Measurements from ENCODE around the gene PIP4K2A. TPM values are rescaled to one million over a fixed set of nuclear protein-coding genes. Genes with fewer than 3 reads are reported as not detected.

The PIP4K2A gene
- total and polyA plus RNA-seq, 2 of the 13 experiments (the other 11 are each of a cell fraction or from before 2014, with no cell fraction given): 9.1 to 22.6 TPM

DNA sequence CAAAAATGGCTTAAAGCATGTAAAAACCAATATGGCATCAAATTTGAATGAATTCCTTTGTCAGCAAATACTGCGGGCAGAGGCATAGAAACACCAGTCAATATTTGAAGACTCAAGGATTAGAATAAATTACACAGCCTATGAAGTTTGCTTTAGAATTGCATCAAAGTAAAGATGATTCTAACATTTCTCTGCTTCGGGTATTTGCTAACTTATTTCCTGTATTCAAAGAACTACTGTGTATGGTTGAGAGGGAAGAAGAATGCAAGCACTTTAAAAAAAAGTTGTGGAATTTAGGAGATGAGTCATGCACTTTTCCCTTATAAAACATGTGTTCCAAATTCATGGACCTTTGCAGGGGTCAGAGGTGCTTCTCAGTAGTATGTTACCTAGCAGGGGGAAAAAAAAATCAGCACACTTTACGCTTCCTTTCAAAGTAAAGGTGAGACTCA lies 90.1 kb downstream of the PIP4K2A start (continued):
- TF ChIP-seq NR2F2 (IDR thresholded peaks at IDR 0.05; ENCODE audit: borderline replicate concordance, low read depth) (peak; percentile 64; the same call in 1 of the 2 replicates), HMG20A (CRISPR knock-in tag; IDR thresholded peaks at IDR 0.05; ENCODE audit: borderline replicate concordance) (peak; percentile 72; the same call in 1 of the 2 replicates), PLRG1 (conservative IDR thresholded peaks at IDR 0.05) (no peak), ZNF557 (CRISPR knock-in tag; IDR thresholded peaks at IDR 0.05) (no peak), KAT2B (IDR thresholded peaks at IDR 0.05; ENCODE audit: borderline replicate concordance, low read depth, low read length) (no peak), TBX3 (IDR thresholded peaks at IDR 0.05; ENCODE audit: borderline replicate concordance) (peak; percentile 76; the same call in 1 of the 2 replicates), SUZ12 (IDR thresholded peaks at IDR 0.05; ENCODE audit: low read depth, low read length) (no peak), SNAPC2 (CRISPR knock-in tag; IDR thresholded peaks at IDR 0.05) (no peak), POLR2A (IDR thresholded peaks at IDR 0.05; ENCODE audit: insufficient read depth in 1 of 2, low read depth in 2 of 2, low read length in 2 of 2) (no peak), STAT5B (CRISPR knock-in tag; IDR thresholded peaks at IDR 0.05) (no peak), SIX1 (CRISPR knock-in tag; IDR thresholded peaks at IDR 0.05; ENCODE audit: borderline replicate concordance) (peak; percentile 46; the same call in 1 of the 2 replicates), SP5 (CRISPR knock-in tag; IDR thresholded peaks at IDR 0.05; ENCODE audit: borderline replicate concordance, low read depth) (peak; percentile 12; the same call in 1 of the 2 replicates)
- TF ChIP-seq, protein P1, sequence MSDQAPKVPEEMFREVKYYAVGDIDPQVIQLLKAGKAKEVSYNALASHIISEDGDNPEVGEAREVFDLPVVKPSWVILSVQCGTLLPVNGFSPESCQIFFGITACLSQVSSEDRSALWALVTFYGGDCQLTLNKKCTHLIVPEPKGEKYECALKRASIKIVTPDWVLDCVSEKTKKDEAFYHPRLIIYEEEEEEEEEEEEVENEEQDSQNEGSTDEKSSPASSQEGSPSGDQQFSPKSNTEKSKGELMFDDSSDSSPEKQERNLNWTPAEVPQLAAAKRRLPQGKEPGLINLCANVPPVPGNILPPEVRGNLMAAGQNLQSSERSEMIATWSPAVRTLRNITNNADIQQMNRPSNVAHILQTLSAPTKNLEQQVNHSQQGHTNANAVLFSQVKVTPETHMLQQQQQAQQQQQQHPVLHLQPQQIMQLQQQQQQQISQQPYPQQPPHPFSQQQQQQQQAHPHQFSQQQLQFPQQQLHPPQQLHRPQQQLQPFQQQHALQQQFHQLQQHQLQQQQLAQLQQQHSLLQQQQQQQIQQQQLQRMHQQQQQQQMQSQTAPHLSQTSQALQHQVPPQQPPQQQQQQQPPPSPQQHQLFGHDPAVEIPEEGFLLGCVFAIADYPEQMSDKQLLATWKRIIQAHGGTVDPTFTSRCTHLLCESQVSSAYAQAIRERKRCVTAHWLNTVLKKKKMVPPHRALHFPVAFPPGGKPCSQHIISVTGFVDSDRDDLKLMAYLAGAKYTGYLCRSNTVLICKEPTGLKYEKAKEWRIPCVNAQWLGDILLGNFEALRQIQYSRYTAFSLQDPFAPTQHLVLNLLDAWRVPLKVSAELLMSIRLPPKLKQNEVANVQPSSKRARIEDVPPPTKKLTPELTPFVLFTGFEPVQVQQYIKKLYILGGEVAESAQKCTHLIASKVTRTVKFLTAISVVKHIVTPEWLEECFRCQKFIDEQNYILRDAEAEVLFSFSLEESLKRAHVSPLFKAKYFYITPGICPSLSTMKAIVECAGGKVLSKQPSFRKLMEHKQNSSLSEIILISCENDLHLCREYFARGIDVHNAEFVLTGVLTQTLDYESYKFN (CRISPR knock-in tag; conservative IDR thresholded peaks at IDR 0.05): peak; percentile 58
- TF ChIP-seq, protein P2, sequence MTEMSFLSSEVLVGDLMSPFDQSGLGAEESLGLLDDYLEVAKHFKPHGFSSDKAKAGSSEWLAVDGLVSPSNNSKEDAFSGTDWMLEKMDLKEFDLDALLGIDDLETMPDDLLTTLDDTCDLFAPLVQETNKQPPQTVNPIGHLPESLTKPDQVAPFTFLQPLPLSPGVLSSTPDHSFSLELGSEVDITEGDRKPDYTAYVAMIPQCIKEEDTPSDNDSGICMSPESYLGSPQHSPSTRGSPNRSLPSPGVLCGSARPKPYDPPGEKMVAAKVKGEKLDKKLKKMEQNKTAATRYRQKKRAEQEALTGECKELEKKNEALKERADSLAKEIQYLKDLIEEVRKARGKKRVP (CRISPR knock-in tag; IDR thresholded peaks at IDR 0.05): peak in 1 of 2 experiments; percentile 59; a peak in 2 of 4 replicates
- TF ChIP-seq, protein P3, sequence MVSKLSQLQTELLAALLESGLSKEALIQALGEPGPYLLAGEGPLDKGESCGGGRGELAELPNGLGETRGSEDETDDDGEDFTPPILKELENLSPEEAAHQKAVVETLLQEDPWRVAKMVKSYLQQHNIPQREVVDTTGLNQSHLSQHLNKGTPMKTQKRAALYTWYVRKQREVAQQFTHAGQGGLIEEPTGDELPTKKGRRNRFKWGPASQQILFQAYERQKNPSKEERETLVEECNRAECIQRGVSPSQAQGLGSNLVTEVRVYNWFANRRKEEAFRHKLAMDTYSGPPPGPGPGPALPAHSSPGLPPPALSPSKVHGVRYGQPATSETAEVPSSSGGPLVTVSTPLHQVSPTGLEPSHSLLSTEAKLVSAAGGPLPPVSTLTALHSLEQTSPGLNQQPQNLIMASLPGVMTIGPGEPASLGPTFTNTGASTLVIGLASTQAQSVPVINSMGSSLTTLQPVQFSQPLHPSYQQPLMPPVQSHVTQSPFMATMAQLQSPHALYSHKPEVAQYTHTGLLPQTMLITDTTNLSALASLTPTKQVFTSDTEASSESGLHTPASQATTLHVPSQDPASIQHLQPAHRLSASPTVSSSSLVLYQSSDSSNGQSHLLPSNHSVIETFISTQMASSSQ (IDR thresholded peaks at IDR 0.05; ENCODE audit: low read depth): 0 out of 2 replicates have a peak, but pooled peaks have one; percentile 22
- TF ChIP-seq, protein P3 (CRISPR knock-in tag; IDR thresholded peaks at IDR 0.05; ENCODE audit: borderline replicate concordance): no peak; the same call in 1 of the 2 replicates
- TF ChIP-seq, protein P4, sequence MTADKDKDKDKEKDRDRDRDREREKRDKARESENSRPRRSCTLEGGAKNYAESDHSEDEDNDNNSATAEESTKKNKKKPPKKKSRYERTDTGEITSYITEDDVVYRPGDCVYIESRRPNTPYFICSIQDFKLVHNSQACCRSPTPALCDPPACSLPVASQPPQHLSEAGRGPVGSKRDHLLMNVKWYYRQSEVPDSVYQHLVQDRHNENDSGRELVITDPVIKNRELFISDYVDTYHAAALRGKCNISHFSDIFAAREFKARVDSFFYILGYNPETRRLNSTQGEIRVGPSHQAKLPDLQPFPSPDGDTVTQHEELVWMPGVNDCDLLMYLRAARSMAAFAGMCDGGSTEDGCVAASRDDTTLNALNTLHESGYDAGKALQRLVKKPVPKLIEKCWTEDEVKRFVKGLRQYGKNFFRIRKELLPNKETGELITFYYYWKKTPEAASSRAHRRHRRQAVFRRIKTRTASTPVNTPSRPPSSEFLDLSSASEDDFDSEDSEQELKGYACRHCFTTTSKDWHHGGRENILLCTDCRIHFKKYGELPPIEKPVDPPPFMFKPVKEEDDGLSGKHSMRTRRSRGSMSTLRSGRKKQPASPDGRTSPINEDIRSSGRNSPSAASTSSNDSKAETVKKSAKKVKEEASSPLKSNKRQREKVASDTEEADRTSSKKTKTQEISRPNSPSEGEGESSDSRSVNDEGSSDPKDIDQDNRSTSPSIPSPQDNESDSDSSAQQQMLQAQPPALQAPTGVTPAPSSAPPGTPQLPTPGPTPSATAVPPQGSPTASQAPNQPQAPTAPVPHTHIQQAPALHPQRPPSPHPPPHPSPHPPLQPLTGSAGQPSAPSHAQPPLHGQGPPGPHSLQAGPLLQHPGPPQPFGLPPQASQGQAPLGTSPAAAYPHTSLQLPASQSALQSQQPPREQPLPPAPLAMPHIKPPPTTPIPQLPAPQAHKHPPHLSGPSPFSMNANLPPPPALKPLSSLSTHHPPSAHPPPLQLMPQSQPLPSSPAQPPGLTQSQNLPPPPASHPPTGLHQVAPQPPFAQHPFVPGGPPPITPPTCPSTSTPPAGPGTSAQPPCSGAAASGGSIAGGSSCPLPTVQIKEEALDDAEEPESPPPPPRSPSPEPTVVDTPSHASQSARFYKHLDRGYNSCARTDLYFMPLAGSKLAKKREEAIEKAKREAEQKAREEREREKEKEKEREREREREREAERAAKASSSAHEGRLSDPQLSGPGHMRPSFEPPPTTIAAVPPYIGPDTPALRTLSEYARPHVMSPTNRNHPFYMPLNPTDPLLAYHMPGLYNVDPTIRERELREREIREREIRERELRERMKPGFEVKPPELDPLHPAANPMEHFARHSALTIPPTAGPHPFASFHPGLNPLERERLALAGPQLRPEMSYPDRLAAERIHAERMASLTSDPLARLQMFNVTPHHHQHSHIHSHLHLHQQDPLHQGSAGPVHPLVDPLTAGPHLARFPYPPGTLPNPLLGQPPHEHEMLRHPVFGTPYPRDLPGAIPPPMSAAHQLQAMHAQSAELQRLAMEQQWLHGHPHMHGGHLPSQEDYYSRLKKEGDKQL (CRISPR knock-in tag; IDR thresholded peaks at IDR 0.05; ENCODE audit: low read depth): peak; percentile 65
